ENCODE results near the gene SCN3A.

DNA sequence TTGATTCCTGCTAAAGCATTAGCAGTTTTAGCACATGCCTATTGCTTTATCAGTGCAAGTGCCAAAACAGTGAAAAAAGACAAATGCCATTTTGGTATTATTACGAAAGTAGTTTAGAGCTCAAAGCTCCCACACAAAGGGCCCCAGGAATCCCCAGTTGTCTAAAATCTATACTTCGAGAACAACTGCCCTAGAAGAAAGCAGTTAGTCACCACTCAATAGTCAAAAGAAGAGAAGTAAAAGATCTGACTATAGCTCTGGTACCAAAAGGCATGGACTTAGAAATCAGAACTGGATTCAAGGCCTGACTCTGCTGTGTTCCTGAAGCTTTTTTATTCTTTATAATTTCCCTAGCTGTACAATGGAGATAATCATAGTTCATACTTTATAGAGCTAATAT lies 21.8 kb downstream of the SCN3A start:
- TF ChIP-seq, protein P1, sequence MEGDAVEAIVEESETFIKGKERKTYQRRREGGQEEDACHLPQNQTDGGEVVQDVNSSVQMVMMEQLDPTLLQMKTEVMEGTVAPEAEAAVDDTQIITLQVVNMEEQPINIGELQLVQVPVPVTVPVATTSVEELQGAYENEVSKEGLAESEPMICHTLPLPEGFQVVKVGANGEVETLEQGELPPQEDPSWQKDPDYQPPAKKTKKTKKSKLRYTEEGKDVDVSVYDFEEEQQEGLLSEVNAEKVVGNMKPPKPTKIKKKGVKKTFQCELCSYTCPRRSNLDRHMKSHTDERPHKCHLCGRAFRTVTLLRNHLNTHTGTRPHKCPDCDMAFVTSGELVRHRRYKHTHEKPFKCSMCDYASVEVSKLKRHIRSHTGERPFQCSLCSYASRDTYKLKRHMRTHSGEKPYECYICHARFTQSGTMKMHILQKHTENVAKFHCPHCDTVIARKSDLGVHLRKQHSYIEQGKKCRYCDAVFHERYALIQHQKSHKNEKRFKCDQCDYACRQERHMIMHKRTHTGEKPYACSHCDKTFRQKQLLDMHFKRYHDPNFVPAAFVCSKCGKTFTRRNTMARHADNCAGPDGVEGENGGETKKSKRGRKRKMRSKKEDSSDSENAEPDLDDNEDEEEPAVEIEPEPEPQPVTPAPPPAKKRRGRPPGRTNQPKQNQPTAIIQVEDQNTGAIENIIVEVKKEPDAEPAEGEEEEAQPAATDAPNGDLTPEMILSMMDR (optimal IDR thresholded peaks at IDR 0.05 in 1 of 3, IDR thresholded peaks at IDR 0.05 in 1 of 3, conservative IDR thresholded peaks at IDR 0.05 in 1 of 3; ENCODE audit: extremely low read depth in 1 of 3, insufficient read depth in 2 of 3, low read length in 3 of 3), result no peak
- TF ChIP-seq EZH2 (IDR thresholded peaks at IDR 0.05; ENCODE audit: low read length), result no peak
